ENCODE results near the gene ASZ1. TPM values are rescaled to one million over a fixed set of nuclear protein-coding genes. Genes with fewer than 3 reads are reported as not detected.

The ASZ1 gene
- total RNA-seq, 1 donor from 2014 or later = not detected

- Histone ChIP-seq H3K27me3 (no peaks in the 10 kb centered on the region), H3K4me1 (no peaks in the 10 kb centered on the region), H3K9me3 (no peaks in the 10 kb centered on the region), H3K36me3 (no peaks in the 10 kb centered on the region), H3K4me3 (no peak overlapping the region), H3K27ac (no peak overlapping the region)
- ATAC-seq (no peak), DNase-seq (no peak)
- intact Hi-C loops (cut with DNase I) = no loop called here
- TF ChIP-seq CTCF (IDR thresholded peaks at IDR 0.05) = no peak
Observed at GRCh38 chr7:117349570-117349969, 77.7 kb downstream of the ASZ1 start.

GRCh38 chr7:117347962-117348672 lies 79.2 kb downstream of the ASZ1 start:
- intact Hi-C loops (cut with DNase I) = no loop called here
- H3K27me3 ChIP-seq = no peaks in the 10 kb centered on the region
- no peak overlapping the region for H3K27ac ChIP-seq
- H3K4me3 ChIP-seq = no peak overlapping the region
- no peaks in the 10 kb centered on the region for H3K9me3 ChIP-seq
- H3K4me1 ChIP-seq = no peaks in the 10 kb centered on the region
- DNase-seq = no peak
- H3K36me3 ChIP-seq = no peaks in the 10 kb centered on the region
- no peak for TF ChIP-seq CTCF (IDR thresholded peaks at IDR 0.05)
- no peak for ATAC-seq

- H3K27me3 ChIP-seq = no peaks in the 10 kb centered on the region
- H3K27ac ChIP-seq = no peak overlapping the region
- no peak for ATAC-seq
- intact Hi-C loops (cut with DNase I) = no loop called here
- no peak for DNase-seq
- no peaks in the 10 kb centered on the region for H3K36me3 ChIP-seq
- H3K4me1 ChIP-seq = no peaks in the 10 kb centered on the region
- no peak overlapping the region for H3K4me3 ChIP-seq
- H3K9me3 ChIP-seq = no peaks in the 10 kb centered on the region
- no peak for TF ChIP-seq CTCF (IDR thresholded peaks at IDR 0.05)
Observed at GRCh38 chr7:117347480-117347879, 79.8 kb downstream of the ASZ1 start.

GRCh38 chr7:117346161-117346560 lies 81.1 kb downstream of the ASZ1 start:
- H3K4me3 ChIP-seq = no peak overlapping the region
- H3K27ac ChIP-seq = no peak overlapping the region
- DNase-seq (no peak), ATAC-seq (no peak)
- H3K36me3 ChIP-seq = no peaks in the 10 kb centered on the region
- no peaks in the 10 kb centered on the region for H3K4me1 ChIP-seq
- intact Hi-C loops (cut with DNase I) = no loop called here
- H3K27me3 ChIP-seq = no peaks in the 10 kb centered on the region
- no peak for TF ChIP-seq CTCF (IDR thresholded peaks at IDR 0.05)
- no peaks in the 10 kb centered on the region for H3K9me3 ChIP-seq

GRCh38 chr7:117338020-117338419 lies 89.3 kb downstream of the ASZ1 start:
- H3K4me3 ChIP-seq = no peak overlapping the region
- no peak overlapping the region for H3K27ac ChIP-seq
- no peak for DNase-seq
- intact Hi-C loops (cut with DNase I) = no loop called here
- ATAC-seq = no peak
- H3K36me3 ChIP-seq = no peaks in the 10 kb centered on the region
- no peaks in the 10 kb centered on the region for H3K27me3 ChIP-seq
- no peaks in the 10 kb centered on the region for H3K4me1 ChIP-seq
- no peaks in the 10 kb centered on the region for H3K9me3 ChIP-seq
- no peak for TF ChIP-seq CTCF (IDR thresholded peaks at IDR 0.05)

- Histone ChIP-seq H3K9me3 (no peaks in the 10 kb centered on the region), H3K4me3 (no peak overlapping the region), H3K27me3 (no peaks in the 10 kb centered on the region), H3K27ac (no peak overlapping the region), H3K36me3 (no peaks in the 10 kb centered on the region), H3K4me1 (no peaks in the 10 kb centered on the region)
- ATAC-seq (no peak), DNase-seq (no peak)
- TF ChIP-seq CTCF (IDR thresholded peaks at IDR 0.05) = no peak
- intact Hi-C loops (cut with DNase I) = no loop called here
Observed at GRCh38 chr7:117333168-117333567, 94.1 kb downstream of the ASZ1 start.

Measured in upper lobe of right lung (tissue), 1 donor.